ENCODE measurements around the gene TOMM6.
A peak's percentile ranks its signal among the peaks of the same experiment; 100 is the strongest.
"Not testable (repeated sequence)": the region's sequence is repeated elsewhere in the genome, so short reads cannot be mapped to it uniquely, and the experiment has no call there.

TOMM6 gene

DNA sequence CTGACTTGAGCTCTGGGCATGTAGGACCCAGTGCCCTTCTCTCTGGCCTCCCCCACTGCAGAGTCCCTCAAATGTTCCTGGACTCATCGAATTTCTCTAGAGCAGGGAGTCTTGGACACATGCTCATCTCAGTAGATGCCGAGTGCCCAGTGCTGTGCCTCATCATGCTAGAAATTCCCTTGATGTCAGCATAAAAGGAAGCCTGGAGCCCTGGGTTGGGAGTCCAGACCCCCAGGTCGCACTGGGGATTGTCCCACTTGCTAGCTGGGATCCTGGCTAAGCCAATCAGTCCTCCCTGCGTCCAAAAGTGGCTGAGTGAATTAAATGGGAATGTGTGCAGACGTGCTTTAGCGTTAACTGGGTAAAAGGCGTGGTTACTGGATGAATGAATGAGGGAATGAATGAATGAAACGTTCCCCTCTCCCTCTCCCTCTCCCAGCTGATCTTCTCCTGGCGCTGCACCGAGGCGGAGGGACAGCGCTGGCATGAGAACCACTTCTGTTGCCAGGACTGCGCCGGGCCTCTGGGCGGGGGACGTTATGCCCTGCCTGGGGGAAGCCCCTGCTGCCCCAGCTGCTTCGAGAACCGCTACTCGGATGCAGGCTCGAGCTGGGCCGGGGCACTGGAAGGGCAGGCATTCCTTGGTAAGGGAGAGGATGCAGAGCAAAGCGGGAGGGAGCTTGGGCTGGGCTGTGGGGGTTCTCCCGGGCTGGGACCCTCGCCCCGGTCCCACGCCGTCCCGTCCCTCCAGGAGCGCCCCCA is 1.6 kb upstream of the TOMM6 start:
- no peak for DNase-seq

DNA sequence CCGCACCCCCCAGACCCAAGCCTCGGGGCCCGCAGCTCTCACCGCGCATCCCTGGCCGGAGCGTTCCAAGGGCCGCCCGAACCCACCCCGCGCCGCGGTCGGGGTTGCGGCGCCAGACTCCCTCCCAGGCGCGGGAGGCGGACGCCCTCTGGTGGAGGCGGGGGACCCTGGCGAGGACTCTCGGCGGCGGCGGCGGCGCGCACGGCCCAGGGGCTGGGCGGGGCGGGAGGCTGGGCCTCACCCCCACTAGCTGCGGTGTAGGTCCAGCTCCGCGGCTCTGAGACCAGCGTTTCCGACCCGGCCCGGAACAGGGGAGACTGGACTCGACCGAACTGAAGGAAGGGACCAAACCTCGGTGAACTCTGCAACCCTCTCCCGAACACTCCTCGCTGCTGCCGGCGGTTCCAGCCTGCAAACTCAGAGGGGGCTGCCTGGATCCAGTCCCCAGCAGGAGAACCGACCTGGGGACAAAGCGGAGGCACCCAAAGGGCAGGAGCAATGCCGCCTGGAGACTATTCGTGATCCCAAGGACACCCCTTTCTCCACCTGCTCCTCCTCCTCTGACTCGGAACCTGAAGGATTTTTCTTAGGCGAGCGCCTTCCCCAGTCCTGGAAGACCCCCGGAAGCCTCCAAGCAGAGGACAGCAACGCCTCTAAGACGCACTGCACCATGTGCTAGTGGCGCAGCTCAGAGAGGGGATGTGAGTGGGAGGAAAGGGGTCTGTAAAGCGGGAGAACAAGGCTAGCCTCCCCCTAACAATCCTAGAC is 859 bp upstream of the TOMM6 start:
- DNase-seq = peak; percentile 77

DNA sequence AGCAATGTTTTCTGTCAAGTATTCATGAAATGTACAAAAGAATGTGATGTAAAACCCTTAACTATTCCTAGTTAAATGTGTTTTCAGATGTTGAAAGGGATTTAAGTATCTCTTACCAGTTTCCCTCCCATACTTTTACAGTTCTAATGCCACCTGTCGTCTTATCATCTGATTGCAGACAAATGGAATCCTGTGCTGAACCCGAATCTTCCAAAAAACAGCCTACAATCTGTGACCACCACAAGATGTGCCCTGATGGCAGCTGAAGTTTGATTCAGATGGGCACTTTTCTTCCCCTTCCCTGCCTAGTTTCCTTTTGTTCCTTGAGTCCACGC is 1.9 kb downstream of the TOMM6 start:
- no peak for DNase-seq

DNA sequence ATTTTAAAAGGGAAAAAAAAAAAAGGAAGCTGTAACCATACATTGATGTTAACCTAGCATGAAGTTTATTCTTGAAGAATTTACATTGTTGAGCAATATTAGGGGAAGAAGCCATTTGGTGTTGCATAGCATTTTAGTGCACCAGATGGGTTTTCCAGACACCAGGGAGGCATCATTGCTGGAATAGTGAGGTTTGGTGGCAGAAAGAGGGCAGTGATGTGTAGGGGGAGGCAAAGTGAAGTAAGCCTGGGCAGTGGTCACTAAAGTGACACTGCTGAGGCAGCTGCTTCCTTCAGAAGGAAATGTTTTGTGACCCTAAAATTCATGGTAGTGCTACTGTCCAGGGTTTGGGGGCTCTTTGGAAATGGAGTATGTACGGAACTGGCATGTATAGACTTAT is 2.6 kb downstream of the TOMM6 start:
- no peak for DNase-seq

DNA sequence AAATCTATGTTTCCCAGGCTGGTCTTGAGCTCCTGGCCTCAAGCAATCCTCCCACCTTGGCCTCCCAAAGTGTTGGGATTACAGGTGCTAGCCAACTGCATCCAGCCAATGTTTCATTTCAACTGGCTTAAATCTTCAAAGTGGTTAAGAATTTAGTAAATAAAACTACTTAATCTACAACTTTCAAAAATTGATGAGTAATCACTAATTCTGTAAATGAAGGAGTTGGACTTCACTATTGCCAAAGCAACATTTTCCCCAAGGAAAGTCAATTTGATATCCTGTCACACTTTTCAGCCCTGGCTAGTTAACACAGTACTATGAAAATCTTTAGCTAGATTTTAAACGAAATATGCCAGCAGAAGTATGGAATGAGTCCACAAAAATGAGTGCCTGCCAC is 3.8 kb downstream of the TOMM6 start:
- DNase-seq = no peak

DNA sequence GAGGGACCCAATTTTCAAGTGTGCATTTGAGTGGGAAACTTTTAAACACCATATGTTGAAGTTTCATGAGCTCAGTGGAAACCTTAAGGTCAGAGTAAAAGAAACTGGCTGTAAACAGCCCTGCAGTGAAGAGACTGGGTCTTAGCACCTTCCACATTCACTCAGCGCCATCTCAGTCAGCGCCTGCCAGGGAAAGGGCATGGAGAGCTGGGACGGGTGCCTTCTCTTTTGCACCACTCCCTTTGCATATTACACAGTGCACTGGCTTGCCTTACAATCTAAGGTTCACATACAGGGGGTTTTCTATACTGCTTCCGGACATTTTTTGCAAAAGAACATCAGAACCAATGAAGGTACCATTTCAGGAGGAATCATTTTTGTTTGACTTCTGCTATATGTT is 4.5 kb downstream of the TOMM6 start:
- DNase-seq = no peak

DNA sequence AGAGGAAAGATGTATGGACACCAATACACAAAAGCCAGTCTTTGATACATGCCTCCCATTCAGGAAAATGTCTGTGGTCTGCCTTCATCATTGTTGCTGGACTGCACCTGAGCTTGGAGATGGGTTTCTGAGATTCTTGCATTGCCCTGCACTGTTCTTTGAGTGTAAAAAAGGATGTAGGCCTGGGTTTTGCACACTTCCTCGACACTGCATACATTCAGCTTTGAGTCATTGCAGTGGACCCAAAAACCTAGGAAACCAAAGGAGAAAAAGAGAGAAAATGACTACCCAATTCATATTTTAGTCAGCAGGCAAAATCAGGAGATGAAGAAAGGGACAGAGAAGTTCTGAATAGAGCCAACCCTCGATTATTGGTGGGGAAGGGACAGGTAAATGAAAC is 9.0 kb downstream of the TOMM6 start:
- DNase-seq = no peak

DNA sequence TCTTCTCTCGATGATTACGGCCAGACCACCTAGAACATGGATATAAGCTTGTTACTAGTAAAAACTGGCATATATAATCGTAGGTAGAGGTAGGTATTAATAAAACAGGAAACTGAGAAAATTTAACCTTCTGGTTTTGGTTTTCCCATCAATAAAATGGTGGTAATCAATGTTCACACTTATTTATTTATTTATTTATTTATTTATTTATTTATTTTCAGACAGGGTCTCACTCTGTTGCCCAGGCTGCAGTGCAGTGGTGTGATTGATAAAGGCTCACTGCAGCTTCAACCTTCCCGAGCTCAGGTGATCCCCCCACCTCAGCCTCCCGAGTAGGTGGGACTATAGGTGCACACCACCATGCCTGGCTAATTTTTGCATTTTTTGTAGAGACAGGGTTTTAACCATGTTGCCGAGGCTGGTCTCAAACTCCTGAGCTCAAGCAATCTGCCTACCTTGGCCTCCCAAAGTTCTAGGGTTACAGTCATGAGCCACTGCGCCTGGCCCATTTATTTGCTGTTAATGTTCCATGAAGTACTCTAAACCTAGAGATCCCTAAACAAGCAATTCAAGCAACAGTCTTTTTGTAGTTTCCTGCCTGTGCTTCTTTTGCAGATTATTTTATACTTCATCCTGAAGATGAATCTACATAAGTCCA is 11.5 kb downstream of the TOMM6 start:
- DNase-seq = no peak

DNA sequence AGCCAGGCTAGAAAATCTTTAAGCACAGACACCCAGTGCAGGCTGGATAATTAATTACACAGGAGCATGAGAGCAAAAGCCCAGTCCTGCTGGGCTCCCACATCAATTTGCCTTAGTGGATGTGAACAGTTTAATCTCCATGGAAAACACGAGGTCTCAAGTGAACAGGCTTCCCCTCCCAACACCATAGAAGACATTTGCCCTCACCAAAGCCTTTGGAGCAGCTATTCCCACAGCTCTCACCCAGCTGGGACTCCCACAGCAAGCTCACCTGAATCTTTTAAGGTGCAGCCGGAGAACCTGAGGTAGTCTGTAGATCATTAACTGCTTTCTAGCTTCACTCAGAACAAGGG is 12.0 kb downstream of the TOMM6 start:
- DNase-seq = no peak

DNA sequence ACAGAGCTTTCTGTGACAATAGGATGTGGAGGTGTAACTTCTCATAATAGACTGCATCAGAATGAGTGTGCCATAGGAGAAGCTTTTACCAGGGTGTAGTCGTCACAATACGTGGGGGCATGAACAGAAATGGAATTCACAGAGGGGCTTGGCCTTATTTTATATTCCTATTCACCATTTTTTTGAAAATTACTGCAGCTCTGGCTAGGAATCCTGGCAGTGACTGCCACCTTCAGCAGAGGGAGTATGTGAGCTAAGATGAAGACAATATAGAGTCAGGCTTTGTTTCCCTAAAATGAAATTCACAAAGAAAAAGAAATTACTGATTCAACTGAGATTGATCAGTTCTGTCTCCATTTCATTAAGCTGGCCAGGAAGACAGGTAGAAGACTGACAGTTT is 13.9 kb downstream of the TOMM6 start:
- DNase-seq = no peak

DNA sequence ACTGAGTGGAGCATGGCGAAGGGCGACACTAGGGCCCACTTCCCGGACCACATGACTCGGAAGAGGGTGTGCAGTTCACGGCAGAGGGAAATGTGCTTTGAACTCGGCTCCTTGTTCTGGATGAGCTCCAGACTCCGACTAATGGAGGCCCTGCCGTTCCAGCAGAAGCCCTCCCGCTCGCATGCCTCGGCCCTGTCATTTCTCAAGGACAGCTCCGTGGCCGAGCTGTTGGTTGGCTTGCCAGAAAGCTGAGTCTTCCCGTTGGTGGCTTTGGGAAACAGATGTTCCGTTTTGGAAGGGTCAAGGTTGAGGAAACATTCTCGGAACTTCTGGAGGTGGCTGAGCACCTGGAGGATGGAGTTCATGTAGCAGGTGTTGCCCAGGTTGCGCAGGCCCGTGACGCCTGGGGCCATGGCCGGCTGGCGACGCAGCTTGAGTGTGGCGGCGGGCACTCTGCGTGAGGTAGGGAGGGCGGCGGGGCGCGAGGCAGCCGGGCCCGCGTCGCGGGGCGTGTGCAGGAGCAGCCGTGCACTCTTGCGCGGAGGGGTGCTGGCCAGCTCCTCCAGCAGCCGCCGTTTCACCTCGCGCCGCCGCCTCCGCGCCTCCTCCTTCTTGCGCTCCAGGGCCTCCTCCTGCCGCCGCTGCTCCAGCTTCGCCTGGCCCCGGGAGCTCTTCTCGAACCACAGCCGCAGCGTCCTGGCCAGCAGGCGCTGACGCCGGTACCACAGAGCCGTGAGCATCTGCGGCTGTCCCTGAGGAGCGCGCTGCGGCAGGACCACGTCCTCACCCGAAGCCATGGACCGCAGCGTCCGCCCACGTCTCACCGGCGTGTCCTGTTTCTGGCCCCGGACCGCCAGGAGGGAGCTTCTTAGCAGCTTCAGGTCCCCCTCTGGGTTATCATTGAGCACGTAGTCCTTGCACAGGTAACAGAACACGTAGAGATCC is 18.6 kb downstream of the TOMM6 start:
- no peak for DNase-seq

DNA sequence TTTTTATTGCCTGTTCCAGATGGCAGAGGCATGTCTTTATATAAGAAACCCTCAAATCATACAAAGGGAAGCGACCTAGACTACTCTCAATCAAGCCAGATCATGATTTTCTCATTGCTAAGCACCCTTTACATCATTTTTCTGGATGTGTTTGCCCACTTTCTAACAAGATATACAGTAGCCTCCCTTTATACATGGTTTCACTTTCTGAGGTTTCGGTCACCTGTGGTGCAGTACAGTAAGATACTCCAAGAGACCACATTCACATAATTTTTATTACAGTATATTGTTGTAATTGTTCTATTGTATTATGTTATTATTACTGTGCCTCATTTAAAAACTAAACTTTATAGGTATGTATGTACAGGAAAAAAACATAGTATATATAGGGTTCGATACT is 23.6 kb downstream of the TOMM6 start:
- no peak for DNase-seq

DNA sequence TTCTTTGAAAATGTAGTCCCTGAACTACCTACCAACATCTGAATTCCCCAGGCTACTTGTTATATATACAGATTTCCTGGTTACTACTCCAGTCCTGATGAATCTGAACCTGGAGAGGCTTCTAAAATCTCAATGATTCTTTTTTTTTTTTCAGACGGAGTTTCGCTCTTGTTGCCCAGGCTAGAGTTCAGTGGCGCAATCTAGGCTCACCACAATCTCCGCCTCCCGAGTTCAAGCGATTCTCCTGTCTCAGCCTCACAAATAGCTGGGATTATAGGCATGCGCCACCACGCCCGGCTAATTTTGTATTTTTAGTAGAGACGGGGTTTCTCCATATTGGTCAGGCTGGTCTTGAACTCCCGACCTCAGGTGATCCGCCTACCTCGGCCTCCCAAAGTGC is 24.5 kb downstream of the TOMM6 start:
- not testable (repeated sequence) for DNase-seq

DNA sequence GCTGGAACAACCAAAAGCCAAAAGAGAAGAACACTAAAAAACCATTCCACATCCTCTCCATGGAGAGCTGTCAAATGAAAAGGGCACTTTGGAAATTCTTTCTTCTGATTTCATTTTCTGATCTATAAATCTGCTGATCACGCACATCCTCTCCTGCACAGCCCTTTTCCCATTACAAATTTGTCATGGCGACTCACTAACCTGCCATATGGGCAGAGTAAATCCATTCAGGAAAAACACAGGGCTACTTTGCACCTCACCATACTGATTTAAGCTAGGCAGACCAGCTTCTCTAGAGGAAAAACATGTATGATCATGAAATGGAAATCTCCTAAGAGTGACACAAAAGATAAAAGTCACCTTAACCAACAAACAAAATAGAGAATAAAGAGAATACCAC is 26.0 kb downstream of the TOMM6 start:
- DNase-seq = no peak

DNA sequence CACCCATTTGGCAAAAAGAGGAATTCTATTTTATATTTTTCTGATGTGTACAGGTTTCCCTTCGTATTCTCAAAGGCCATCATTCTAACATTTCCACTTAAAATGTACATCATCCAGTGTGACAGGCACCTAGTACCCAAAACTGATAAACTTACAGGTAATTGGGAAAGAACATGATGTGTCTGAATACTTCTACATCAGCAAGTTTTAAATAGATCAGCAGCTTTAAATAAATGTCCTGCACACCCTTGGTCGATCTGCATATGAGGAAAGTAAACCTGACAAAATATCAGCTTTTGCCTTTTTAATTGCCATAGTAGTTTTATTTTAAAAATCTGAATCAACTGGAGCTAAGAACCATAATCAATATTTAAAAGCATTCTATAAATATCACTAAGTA is 26.5 kb downstream of the TOMM6 start:
- DNase-seq = no peak

DNA sequence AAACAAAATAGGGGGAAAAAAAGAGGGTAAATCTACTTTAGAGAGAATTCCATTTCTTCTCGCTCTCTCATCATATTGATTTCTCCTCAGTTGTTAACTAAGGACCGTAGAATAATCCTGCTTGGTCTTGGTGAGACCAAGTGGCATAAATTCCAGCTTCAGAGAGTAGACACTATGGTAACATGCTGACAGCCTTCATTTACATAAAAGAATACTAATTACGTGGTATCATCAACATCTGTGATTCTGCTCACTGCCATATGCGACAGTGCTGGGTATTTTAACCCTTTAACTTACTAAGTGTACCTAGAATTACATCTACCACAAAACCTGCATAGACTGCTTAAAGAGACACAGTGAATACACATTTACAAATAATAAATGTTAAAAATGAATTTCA is 27.1 kb downstream of the TOMM6 start:
- DNase-seq = no peak

DNA sequence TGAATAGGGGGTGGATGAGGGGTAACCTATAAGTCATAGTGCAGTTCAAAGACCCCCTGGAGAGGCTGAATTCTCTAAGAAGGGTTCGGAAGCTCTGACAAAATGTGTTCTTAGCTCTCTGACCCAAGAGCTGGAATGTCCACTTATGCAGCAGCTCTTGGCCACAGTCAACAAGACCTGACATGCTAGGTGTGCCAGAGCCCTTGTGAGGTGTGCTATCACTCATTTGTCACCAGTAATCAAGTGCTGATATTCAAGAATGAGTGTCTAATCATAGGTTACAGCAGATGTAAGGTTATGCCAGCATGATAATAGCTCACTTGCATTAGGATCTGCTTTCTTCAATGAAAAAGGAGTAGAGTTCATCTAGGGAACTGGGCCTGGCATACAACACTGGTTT is 28.1 kb downstream of the TOMM6 start:
- no peak for DNase-seq

DNA sequence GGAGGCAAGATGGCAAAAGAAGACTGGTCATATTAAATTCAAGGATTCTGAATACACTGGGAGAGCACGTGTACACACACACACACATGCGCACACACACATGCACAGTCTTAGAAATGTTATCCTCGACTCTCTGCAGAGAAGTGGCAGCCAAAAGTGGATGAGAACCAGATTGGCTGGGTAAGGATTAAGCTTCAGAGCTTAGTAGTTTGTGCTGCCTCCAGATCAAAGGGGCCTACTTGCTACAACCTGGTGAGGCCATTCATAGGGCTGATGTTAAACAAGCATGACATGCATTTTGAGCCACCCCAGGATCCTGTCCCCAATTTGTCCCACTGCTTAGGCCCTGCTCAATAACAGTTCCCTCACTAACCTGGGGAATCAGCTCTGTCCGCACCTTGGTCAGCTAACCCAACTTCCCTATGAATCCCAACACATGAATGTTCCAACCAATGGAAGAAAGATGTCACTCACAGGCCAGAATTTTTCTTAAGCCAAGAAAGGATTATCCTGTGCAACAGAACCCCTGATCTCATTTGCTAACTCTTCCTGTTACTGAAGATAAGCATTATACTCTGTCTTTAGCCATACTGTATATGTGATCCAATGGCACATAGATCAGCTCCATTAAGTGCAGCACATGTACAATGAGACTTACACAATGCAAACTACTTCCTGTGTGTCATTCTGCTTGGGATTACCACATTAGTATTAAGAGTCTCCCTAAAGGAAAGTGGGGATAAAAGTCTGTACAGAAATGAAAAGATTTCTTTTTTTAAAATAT is 31.0 kb downstream of the TOMM6 start:
- DNase-seq = no peak

DNA sequence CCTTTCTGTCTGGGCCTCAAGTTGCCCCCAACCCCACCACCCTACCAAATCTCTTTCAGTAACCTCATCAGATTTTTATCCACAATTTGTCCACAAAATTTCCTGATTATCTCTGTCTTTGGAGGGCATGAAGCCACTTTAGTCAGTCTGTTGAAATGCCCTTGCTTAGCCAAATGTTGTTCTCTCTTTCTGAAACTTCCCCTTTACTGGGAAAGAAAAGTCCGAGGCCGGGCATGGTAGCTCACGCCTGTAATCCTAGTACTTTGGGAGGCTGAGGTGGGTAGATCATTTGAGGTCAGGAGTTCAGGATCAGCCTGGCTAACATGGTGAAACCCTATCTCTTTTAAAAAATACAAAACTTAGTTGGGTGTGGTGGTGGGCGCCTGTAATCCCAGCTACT is 33.8 kb downstream of the TOMM6 start:
- DNase-seq = no peak

DNA sequence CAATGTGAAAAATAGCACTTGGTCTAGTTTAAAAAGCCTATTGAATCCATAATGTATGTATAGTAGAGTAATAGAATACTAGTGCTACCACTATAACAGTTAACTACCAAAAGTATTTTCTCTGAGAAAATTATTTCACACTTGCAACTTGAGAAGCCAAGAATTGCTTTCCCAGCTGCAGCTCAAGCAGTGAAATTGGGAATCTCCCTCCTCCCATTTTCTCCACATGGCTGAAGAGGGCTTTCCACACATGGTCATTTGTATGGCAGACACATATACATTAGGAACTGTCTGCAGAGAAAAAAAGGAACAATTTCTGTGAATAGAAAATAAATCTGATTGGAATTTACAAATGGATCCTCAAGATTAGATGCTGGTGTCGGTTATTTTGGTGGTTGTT is 34.5 kb downstream of the TOMM6 start:
- no peak for DNase-seq

DNA sequence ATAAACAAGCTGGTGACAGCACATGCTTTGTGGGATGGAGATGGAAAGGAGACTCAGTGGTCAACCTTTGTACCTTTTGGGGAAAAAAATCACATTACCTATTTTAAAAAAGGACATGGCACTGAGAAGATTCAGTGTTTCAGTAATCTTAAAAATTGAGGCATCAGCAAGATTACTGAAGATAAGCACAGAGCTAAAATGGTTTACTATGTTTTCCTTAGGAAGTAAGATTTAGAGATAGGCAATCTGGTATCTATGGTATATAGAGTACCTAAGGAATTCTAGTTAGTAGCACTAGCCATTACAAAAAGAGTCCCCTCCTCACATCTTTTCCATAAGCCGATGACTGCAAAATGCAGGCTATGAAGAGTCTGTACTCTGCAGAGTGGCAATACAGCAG is 35.7 kb downstream of the TOMM6 start:
- no peak for DNase-seq

Measured in effector CD8-positive, alpha-beta T cell (primary cell).